Hematopoietic multipotent progenitor cell treated with erythropoietin and hydrocortisone succinate and interleukin-3 and kit ligand, for 6 days (in vitro differentiated cells): Measurements from ENCODE around the gene SEMA6B.
A peak's percentile ranks its signal among the peaks of the same experiment; 100 is the strongest.
"Not testable (repeated sequence)": the region's sequence is repeated elsewhere in the genome, so short reads cannot be mapped to it uniquely, and the experiment has no call there.

ENCODE experiments used
- DNase-seq: peaks from one replicate; pipeline ENCODE4 v3.0.0-alpha.2; 2015

The SEMA6B gene

DNA sequence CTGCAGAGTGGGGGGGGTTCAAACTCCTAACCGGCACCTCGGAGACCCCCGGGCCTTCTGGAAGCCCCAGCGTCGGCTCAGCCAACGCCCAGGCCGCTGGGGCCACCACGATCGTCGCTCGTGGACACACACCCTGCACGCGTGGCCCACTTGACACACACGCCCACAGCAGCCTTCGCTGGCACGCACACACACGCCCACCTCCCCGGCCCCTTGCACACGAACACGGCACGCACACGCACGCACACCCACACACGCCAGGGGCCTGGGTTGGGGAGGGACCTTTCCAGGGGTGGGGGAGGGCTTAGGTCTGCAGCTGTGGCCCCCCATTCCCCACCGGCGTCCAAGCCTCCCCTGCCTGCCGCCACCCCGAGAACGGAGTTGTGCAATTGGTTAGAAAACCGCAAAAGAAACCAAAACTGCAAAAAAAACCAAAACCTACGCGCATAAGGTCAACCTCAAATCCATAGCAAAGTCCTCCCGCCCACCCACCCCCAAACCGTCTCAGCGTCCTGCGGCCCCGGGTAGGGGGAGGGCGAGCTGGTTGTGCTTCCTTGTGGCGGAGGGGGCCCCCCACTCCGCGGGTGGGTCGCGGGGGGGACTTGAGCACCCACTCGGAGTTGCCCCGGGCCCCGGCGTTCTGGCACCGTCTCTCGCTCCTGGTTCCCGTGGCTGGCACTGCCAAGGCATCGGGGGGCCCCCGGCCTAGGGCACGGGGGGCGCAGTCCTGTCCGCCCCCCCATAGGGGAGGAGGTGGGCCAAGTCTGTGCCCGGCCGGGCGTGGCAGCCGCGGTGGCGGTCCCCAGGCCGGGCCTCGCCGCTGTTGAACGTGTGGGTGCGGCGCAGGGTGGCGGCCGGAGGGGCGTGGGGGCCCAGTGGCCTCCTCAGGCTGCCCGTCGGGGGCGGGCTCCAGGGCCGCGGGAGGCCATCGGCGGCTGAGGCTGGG, 16.3 kb downstream of the SEMA6B start:
- peak; percentile 37 for DNase-seq

DNA sequence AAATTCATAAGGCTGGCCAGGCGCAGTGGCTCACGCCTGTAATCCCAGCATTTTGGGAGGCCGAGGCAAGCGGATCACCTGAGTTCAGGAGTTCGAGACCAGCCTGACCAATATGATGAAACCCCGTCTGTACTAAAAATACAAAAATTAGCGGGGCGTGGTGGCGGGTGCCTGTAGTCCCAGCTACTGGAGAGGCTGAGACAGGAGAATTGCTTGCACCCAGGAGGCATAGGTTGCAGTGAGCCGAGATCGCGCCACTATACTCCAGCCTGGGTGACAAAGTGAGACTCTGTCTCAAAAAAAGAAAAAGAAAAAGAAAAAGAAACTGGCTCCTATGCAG, 17.7 kb downstream of the SEMA6B start:
- not testable (repeated sequence) for DNase-seq

DNA sequence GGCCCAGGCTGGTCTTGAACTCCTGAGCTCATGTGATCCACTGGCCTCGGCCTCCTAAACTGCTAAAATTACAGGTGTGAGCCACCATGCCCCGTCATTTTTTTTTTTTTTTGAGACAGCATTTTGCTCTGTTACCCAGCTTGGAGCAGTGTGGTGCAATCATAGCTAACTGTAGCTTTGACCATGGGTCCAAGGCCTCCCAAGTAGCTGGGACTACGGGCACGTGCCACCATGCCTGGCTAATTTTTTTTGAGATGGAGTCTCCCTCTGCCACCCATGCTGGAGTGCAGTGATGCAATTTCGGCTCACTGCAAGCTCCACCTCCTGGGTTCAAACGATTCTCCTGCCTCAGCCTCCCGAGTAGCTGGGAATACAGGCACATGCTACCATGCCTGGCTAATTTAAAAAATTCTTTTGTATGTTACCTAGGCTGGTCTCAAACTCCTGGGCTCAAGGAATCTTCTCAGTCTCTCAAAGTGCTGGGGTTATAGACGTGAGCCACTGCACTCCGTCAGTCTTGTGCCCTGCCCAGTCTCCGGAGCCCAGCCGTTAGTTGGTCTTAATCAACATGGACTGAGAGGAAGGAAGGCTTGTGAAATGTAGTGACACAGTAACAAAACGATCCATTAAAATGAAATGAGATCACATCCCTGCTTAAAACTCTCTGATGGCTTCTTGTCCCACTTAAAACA, 18.2 kb downstream of the SEMA6B start:
- DNase-seq = peak; percentile 41

DNA sequence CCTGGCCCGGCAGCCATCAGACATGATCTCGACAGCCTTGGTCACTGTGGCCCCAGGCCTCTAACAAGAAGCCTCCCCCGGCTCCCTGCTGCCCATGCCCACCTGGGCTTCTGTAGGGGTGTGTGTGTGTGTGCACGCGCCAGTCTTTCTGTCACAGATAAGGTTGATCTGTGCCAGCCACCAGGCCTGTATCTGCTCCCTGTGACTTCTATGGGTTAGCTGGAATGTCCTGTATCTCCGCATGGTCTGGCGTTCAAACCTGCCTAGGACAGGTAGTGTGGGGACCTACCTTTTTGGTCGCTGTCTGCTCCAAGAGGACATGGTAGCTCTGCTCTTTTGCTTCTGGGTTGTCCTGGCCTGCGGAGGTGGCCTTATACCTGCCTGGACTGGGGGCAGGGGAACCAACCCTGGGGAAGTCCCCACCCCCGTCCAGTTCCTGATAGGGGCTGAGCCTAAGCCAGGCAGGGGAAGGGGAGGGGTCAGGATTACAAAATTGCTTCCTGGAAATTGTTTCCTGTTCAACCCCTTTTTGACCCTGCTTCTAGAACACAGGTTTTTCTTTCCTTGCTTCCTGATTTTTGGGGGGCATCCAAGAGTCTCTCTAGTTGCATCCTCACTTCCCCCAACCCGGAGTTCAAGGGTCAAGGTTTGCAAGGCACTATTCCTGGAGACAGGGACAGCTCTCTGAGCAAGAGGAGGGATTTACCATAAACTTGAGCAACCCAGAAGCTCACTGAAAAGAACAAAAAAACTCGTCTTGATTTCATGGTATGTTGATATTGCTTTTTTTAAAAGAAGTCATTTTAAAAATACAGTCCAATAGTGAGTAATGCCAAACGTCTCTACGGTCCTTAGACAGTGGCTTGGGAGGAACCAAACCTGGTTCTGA, 19.5 kb downstream of the SEMA6B start, which contains the start of gene LRG1:
TSS of gene LRG1 (minus strand) at position 344 of the 889 bp plus-strand sequence. CDS start at position 321, 23 bp downstream.
- DNase-seq = peak; percentile 84

DNA sequence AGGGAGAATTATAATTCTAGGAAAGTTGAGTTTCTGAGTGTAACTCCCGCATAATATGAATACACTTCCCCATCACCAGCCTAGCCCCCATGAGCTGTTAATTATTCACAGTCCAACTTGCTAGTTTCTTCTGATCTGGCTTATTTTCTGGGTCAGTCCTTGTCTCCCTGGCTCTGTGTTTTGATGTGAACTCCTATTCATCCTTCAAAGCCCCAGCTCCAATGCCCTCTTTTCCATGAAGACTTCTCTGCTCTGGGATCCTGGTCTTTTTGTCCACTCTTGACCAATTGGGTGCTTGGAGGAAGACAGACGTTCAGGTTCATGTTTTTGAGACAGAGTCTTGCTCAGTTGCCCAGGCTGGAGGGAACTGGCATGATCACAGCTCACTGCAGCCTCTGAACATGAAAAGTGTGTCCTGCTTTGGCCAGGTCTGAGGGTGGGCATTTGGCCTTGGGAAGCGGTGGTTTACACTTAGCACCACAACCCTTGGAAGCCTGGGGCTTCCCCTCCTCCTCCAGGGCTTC, 20.3 kb downstream of the SEMA6B start:
- DNase-seq = no peak

DNA sequence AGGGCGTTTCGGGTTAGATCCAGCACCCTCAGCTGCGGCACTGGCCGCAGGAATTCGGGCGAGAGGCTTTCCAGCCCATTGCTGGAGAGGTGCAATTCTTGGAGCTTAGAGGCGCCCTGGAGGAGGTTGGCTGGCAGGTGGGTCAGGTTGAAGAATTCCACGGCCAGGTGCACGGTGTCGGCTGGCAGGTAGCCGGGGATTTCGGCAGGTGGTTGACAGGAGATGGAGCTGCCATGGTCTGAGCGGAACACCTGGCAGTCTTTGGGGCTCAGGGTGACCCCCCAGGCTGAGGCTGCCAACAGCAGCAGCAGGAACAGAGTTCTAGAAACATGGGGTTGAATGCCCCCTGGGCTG, 20.9 kb downstream of the SEMA6B start:
- DNase-seq = no peak

DNA sequence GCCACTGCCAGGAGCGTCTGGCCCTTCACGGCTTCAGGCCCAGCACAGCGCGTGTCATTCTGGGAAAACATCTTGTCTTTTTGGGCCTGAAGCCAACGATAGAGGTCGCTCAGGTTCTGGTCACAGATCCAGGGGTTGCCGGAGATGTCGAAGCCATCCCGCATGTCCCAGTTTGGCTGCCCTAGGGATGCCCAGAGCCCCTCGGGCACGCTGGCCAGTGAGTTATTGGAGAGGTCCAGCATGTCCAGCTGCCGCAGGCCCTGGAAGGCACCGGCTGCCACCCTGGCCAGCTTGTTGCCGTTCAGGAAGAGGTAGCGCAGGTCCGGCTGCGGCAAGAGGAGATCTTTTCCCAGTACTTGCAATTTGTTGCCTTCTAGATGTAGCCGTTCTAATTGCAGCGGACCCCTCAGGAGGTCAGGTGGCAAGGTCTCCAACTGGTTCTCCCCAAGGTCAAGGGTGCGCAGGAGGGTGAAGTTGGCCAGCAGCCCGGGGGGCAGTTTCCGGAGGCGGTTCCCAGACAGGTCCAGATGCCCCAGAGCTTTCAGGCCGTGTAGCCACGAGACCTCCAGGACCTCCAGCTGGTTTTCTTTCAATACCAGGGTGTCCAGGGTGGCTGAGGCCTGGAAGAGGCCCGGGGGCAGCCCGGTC, 21.4 kb downstream of the SEMA6B start:
- no peak for DNase-seq

DNA sequence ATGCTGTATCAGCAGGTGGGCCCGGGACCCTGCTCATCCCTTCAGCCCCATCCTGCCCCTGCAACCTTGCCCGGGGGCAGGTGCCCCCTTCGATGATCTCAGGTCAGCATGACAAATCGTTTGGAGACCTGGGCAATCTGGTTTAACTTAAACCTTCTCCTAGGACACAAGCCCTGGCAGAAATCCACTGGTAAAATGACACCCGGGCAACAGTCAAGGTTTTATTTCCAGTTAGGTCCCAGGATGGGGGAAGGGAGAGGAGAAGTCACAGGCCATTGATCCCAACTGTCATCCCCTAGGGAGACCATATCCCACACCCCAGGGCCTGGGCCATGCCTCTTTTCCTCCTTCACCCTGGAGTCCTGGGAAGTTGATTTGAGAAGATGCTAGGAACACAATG, 22.7 kb downstream of the SEMA6B start:
- no peak for DNase-seq

DNA sequence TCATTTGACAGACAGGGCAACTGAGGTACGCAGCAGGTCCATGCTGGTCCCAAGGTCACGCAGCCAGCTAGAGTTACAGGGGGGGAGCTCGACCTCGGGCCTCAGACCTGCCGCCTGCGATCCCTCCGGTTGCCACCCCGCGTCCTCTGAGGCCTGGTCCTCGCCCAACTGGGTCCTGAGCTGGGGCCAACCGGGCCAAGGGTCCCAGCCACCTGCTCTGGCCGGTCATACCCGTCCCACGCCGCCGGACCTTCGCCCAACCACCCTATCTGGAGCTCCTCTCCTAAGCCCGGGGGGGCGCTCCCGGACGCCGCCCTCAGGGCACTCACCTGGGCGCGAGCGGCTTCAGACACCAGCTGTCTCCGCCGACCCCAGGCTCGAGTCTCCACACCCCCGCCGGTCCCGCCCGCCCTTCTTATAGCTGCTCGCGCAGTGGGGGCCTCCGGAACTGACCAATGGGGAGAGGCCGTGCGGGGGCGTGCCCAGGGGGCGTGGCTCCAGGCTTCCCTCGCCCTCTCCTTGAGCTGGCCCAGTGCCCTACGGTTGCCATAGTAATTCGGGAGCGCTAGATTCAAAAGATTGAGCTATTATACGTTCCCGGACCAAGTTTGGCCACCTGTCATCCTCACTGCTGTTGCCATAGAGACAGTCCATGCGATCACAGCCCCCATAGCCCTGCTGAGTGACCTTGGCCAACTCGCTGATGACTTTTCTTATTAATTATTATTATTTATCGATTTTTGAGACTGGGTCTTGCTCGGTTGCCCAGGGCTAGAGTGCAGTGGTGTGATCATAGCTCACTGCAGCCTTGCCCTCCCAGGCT, 24.4 kb downstream of the SEMA6B start, which contains the start of gene PLIN5:
TSS of gene PLIN5 (minus strand) at position 389 of the 823 bp plus-strand sequence. CDS start 1,150 bp downstream, outside the sequence.
- DNase-seq = peak; percentile 90

DNA sequence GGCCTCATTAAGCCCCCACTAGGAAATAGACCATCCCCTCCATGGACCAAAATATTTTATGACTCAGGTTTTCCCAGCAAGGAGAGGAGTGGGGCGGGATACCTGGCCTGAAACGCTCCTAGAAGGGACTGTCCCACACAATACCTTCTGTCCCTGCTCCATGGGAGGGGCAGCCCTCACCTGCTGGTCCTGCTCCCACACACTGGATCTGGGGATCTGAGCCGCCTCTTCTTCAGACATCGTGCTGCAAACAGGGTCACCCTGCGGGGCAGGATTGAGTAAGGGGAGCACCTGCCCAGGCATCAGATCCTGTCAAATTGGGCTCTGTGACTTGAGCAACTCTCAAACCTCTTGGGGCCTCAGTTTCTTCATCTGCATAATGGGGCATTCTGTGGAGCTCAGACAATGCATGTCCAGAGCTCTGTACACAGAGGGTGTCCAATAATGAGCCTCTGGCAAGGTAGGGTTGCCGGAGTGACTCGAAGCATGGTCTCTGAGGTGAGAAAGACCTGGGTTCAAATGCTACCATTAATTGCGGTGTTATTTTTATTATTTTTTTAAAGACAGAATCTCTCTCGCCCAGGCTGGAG, 25.6 kb downstream of the SEMA6B start:
- no peak for DNase-seq

DNA sequence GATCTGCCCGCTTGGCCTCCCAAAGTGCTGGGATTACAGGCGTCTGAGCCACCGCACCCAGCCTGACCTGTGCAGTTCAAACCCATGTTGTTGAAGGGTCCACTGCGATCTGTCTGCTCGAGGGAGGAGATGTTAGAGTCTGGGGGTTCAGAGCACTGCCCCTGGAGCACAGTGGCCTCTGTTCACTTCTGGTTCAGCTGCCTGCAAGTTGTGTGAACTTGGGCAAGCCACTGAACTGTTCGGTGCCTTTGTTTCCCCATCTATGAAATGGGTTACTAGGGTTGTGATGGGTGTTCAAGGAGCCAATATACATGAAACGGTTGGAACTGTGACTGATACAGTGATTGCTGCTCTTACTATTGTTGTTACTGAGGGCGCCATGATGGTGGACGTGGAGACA, 26.1 kb downstream of the SEMA6B start:
- no peak for DNase-seq

DNA sequence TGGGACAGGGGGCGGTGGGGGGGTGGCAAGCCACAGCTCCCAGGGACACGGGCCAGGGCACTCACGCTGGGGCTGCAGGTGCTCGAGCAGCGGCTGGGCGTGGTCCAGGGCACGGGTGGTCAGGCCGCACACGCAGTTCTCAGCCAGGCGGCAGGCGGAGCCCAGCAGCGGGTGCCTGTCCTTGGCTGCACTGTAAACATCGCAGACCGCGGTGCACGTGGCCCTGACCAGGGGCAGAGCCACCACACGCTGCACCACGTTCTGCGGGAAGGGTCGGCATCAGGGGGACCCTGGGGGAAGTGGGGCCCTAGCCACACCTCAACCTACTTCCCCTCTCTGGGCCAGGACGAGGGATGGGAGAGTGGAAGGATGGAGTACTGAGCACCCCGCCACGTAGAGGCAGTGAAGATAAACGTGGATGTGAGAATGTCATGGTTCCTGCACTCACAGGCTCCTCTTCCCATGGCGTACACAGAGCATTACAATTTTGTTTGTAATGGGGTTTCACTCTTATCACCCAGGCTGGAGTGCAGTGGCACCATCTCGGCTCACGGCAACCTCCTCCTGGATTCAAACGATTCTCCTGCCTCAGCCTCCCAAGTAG, 27.8 kb downstream of the SEMA6B start:
- no peak for DNase-seq

DNA sequence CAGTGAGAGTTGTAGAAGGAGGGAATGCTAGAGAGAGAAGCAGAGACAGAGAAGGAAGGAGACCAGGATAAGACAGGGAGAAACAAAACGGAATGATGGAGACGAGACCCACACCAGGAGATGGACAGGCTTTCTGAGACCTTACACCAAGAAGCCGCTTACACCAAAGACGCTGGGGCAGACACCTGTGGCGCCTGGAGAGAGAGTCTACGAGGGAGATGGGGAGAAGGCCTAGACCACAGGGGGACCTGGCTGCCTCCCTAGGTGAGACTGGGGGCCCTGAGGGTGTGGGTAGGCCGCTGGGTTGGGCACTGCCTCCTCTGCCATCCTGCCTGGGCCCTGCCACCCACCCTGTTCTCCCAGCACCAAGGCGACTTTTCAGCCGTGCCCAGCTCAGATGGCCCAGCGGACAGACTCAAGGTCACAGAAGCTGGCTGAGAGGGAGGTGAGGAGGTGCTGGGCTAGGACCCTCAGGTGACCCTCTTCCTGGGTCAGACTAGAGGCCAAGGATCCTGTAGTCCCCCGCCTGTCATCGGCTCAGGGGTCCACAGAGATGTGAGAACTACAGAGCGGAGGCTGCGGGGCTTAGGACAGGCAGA, 29.5 kb downstream of the SEMA6B start:
- no peak for DNase-seq

DNA sequence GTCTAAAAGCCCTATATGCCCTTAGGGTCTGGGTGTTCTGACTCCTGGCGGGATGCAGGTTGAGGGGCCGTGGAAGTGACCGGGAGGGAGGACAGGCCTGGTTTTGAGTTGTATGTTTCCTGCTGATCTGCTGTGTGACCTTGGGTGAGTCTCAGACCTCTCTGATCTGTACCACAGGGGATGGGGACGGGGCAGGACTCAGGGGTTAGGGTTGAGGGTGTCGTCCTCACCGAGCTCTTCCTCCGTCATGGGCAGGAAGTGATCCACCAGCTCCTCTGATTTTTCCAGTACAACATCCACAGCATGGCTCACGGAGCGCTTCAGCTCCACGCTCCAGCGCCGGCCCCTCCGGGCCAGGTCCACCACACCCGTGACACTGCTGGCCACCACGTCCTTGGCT, 30.6 kb downstream of the SEMA6B start:
- no peak for DNase-seq

DNA sequence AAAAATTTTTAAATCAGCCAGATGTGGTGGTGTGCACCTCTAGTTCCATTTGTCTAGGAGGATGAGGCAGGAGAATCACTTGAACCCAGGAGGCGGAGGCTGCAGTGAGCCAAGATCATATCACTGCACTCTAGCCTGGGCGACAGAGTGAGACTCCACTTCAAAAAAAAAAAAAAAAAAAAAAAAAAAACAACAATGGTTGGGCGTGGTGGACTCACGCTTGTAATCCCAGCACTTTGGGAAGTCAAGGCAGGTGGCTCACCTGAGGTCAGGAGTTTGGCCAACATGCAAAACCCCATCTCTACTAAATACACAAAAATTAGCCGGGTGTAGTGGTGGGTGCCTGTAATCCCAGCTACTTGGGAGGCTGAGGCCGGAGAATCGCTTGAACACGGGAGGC, 32.1 kb downstream of the SEMA6B start:
- DNase-seq = not testable (repeated sequence)

DNA sequence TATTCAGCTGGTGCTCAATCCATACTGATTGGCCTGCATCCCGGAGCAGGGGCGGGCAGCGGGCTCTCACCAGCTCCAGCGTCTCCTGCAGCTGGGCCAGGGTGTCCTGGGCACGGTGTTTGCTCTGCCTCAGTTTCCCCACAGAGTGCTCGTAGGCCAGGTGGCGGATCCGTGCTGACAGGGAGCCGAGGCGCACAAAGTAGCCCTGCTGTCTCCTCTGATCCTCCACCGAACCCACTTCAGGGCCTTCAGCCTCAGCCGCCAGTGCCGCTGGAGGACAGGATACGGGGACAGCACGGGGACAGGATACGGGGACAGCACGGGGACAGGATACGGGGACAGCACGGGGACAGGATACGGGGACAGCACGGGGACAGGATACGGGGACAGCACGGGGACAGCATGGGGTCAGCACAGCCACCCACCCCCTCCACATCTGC, 33.9 kb downstream of the SEMA6B start:
- DNase-seq = no peak

DNA sequence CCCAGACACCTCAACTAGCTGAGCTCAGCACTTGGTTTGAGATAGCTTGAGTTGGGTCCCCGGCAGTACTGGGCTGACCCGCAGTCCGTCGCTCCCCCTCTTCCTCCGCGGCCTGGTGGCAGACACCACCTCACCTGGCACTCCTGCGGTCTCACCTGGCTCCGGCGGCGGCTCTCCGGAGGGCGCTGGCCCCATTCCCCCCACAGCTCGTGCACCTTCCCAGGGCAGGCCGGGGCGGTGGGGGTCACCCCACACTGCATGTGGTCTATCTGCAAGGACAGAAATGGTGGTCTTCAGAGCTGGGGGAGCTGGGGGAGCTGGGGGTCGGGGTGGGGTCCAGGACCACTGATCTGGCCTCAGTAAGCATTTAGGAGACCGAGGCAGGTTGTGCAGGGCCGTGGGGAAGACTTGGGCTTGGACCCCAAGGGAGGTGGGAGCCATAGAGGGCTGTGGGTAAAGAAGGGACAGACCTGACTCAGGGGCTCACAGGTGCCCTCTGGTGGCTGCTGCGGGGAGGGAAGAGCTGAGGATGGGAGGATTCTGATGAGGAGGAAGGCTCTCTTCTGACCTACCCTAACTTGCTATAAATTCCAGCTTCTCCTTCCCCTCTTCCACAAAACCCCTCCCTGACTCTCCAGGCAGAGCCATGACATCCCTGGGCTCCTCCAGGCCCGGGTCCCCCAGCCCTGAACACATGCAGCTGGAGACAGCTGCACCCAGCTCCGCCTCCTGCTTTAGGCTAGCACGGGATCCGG, 34.5 kb downstream of the SEMA6B start:
- DNase-seq = peak; percentile 76

DNA sequence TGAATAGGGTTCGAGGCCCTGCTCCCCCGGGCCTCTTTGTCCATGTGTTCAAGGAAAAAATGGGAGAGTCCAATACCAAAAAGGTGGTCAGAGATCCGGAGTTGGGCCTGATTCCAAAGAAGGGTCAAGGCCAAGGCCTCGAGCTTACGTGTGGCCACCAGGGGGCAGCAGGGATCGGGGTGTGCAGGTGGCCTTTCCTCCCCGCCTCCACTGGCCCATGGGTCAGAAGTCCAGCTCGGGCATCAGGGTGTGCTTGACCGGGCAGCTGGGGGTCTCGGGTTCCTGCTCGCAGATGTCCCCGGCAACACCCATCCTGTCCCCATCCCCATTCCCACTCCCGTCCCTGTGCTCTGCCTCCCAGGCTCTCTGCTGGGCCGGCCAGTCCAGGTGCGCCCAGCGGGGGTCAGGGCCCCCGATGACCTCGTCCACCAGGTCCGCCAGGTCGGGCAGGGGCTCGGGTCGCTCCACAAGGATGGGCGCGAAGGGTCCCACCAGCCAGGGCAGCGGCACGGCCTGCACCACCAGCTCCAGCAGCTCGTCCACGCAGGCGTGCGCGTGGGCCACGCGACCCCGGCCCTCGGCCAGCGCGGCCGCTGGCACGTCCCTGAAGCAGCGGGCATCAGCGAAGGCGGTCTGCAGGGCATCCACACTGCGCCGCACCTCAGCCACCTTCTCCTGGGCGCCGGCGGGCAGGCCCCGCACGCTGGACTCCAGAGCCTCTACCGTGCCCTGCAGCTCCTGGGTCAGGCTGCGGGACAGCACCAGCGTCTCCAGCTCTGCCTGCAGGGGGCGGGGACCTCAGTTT, 36.0 kb downstream of the SEMA6B start:
- DNase-seq = peak; percentile 61
